Neural progenitor cell (in vitro differentiated cells): ENCODE results near the gene AMER1.

Experiments used
- CTCF ChIP-seq: fragments of 200-600 bp; sonication (generic); IDR thresholded peaks from 2 replicates; pipeline ENCODE4 v1.5.1; 2017; ENCODE audit warnings: antibody characterized with exemption, mild to moderate bottlenecking
- EZH2phosphoT487 ChIP-seq: fragments of 200-600 bp; sonication (generic); IDR thresholded peaks from 2 replicates; pipeline ENCODE4 v1.6.1; 2017; ENCODE audit warnings: antibody characterized with exemption

GRCh38 chrX:64204701-64205440 is 637 bp downstream of the AMER1 start:
- TF ChIP-seq CTCF (no peak), EZH2phosphoT487 (no peak)
